T-cell (primary cell): Measurements from ENCODE around the gene ZNF687. TPM values are rescaled to one million over a fixed set of nuclear protein-coding genes. Genes with fewer than 3 reads are reported as not detected.

ENCODE experiments used
- ATAC-seq, 4 experiments: fragments of 200-7000 bp in 3 of 4; fragments of 150-1000 bp in 1 of 4; cut with Tn5 transposase; replicated peaks in 1 of 4; 1 replicate in 3 of 4; 2 replicates in 1 of 4; pipeline ENCODE4 v1.10.0; 2021; ENCODE audit warnings: moderate library complexity in 3 of 4, mild to moderate bottlenecking in 2 of 4, moderate number of reproducible peaks in 1 of 4
- CTCF ChIA-PET, 2 donors: fragments of 300-600 bp; sonication (Branson Sonifier 250); formaldehyde crosslinking; loops; one replicate each; lab custom pipeline; 2022; ENCODE audit warnings: antibody characterized with exemption in 2 of 2; lab: Charles Lee
- POLR2A ChIA-PET, 2 donors: fragments of 300-600 bp; sonication (Branson Sonifier 250); formaldehyde crosslinking; loops; one replicate each; lab custom pipeline; 2022; ENCODE audit warnings: antibody characterized with exemption in 2 of 2; lab: Charles Lee
- DNase-seq, 35 experiments: peaks; one replicate each; pipeline versions ENCODE4 v3.0.0 to v3.0.0-alpha.2; 2013 to 2023
- H3K27ac ChIP-seq: one replicate; pipeline ENCODE4 v1.5.1; 2013; ENCODE audit warnings: low read length
- H3K27me3 ChIP-seq, 2 experiments: replicated peaks in 1 of 2; 1 replicate in 1 of 2; 2 replicates in 1 of 2; pipeline versions ENCODE4 v1.6.1 to v1.7.0; 2013; ENCODE audit warnings: low read length in 1 of 2, mixed read lengths in 1 of 2; ENCODE audit not compliant: control insufficient read depth in 2 of 2, insufficient read depth in 2 of 2; ENCODE audit errors: extremely low read depth in 1 of 2
- H3K36me3 ChIP-seq, 2 donors: 1 replicate in 1 of 2; 2 replicates in 1 of 2; pipeline versions ENCODE4 v1.6.1 to v1.7.0; 2013; ENCODE audit warnings: low read length in 1 of 2; ENCODE audit not compliant: control insufficient read depth in 2 of 2, insufficient read depth in 1 of 2; ENCODE audit errors: extremely low read depth in 1 of 2
- H3K4me1 ChIP-seq, 2 experiments: 1 replicate in 1 of 2; 2 replicates in 1 of 2; pipeline versions ENCODE4 v1.6.1 to v1.7.0; 2013; ENCODE audit warnings: low read length in 2 of 2, mixed read lengths in 1 of 2; ENCODE audit not compliant: insufficient read depth in 2 of 2, control insufficient read depth in 1 of 2; ENCODE audit errors: extremely low read depth in 1 of 2
- H3K4me3 ChIP-seq, 2 donors: 1 replicate in 1 of 2; 2 replicates in 1 of 2; pipeline versions ENCODE4 v1.5.1 to v1.7.0; 2013; ENCODE audit warnings: mild to moderate bottlenecking in 2 of 2, low read length in 1 of 2, moderate library complexity in 1 of 2; ENCODE audit not compliant: control insufficient read depth in 1 of 2; ENCODE audit errors: extremely low read depth in 1 of 2
- H3K9me3 ChIP-seq: 2 replicates; pipeline ENCODE4 v1.7.0; 2013
- H3K27ac Mint-ChIP-seq, 2 donors: one replicate each; pipeline ENCODE4 v1.8.0; 2020 to 2021; ENCODE audit warnings: mild to moderate bottlenecking in 2 of 2, mixed read lengths in 2 of 2
- H3K27me3 Mint-ChIP-seq, 2 donors: one replicate each; pipeline ENCODE4 v1.8.0; 2021 to 2022; ENCODE audit warnings: mixed read lengths in 2 of 2
- H3K36me3 Mint-ChIP-seq: one replicate; pipeline ENCODE4 v1.8.0; 2021; ENCODE audit warnings: mixed read lengths
- H3K4me1 Mint-ChIP-seq, 3 donors: one replicate each; pipeline ENCODE4 v1.8.0; 2020 to 2022; ENCODE audit warnings: mixed read lengths in 3 of 3, mild to moderate bottlenecking in 1 of 3
- H3K4me3 Mint-ChIP-seq, 3 donors: one replicate each; pipeline ENCODE4 v1.8.0; 2020 to 2022; ENCODE audit warnings: mild to moderate bottlenecking in 3 of 3, mixed read lengths in 3 of 3, moderate library complexity in 3 of 3
- H3K9me3 Mint-ChIP-seq, 3 donors: one replicate each; pipeline ENCODE4 v1.8.0; 2020 to 2022; ENCODE audit warnings: mixed read lengths in 3 of 3
- WGBS: methylation state at CpG from one replicate; pipeline ENCODE4 v1.1.5; 2013; ENCODE audit warnings: missing lambda C conversion rate; ENCODE audit not compliant: insufficient coverage; 5-methylcytosine and 5-hydroxymethylcytosine counted together
- total RNA-seq, 35 experiments: library from RNA in 6 of 35; stranded (reverse) in 6 of 35; fragments of 120-200 nt in 1 of 35; gene quantifications; one replicate each; pipeline versions ENCODE4 v1.2.1 to v1.2.4 and lab custom pipeline; 2013 to 2026

The ZNF687 gene
- total RNA-seq, 5 donors from 2014 or later (not counting 1 experiment from before 2014, with no cell fraction given), result 27.7 to 44.2 (median 40.5) TPM

- Mint-ChIP-seq H3K36me3 (peaks cover 55% of the 10 kb centered on the region), H3K4me1 (peaks cover 30 to 45% (median 42%) of the 10 kb centered on the region in 3 donors), H3K27me3 (no peaks in the 10 kb centered on the region), H3K9me3 (no peaks in the 10 kb centered on the region), H3K27ac (peak overlapping the region in 1 of 2 donors; percentile 74), H3K4me3 (no peak overlapping the region)
- DNase-seq, result no peak
- H3K9me3 ChIP-seq, result no peaks in the 10 kb centered on the region
- no peaks in the 10 kb centered on the region for H3K27me3 ChIP-seq
- ChIA-PET POLR2A (no interaction called here), CTCF (interaction anchor here (0.5 to 2.1 kb wide), 4 partner anchors 8 to 1056 kb away, joined by 3 to 10 read pairs (median 6); no protein-coding TSS in a partner anchor)
- no peak for ATAC-seq
- H3K27ac ChIP-seq, result no peak overlapping the region
- H3K4me1 ChIP-seq, result peaks cover 0 to 18% of the 10 kb centered on the region in 2 experiments
- WGBS, result 93% methylated on average over 3 of the region's 7 CpGs
- H3K36me3 ChIP-seq, result peaks cover 17 to 95% of the 10 kb centered on the region in 2 donors
- H3K4me3 ChIP-seq, result no peak overlapping the region
Observed at GRCh38 chr1:151309811-151310323, 27.8 kb downstream of the ZNF687 start.

- Mint-ChIP-seq H3K4me1 (peaks cover 36 to 49% (median 45%) of the 10 kb centered on the region in 3 donors), H3K9me3 (no peaks in the 10 kb centered on the region), H3K36me3 (peaks cover 53% of the 10 kb centered on the region), H3K27me3 (no peaks in the 10 kb centered on the region), H3K27ac (peak overlapping the region; percentile 85 to 87), H3K4me3 (no peak overlapping the region)
- POLR2A ChIA-PET, result interaction anchor here (0.6 to 0.9 kb wide), 4 partner anchors 21 to 229 kb away, joined by 3 to 4 read pairs (median 4); no protein-coding TSS in a partner anchor
- H3K36me3 ChIP-seq, result peaks cover 12 to 93% of the 10 kb centered on the region in 2 donors
- H3K27ac ChIP-seq, result no peak overlapping the region
- H3K27me3 ChIP-seq, result no peaks in the 10 kb centered on the region
- CTCF ChIA-PET, result interaction anchor here in 1 of 2 donors (0.8 to 1.9 kb wide), 5 partner anchors 14 to 211 kb away, joined by 3 to 9 read pairs (median 3); no protein-coding TSS in a partner anchor
- H3K4me1 ChIP-seq, result peaks cover 0 to 18% of the 10 kb centered on the region in 2 experiments
- H3K9me3 ChIP-seq, result no peaks in the 10 kb centered on the region
- ATAC-seq (no peak), DNase-seq (no peak)
- no peak overlapping the region for H3K4me3 ChIP-seq
- WGBS, result 80% methylated on average over 3 of the region's 4 CpGs
Observed at GRCh38 chr1:151311011-151311410, 28.9 kb downstream of the ZNF687 start.

DNA sequence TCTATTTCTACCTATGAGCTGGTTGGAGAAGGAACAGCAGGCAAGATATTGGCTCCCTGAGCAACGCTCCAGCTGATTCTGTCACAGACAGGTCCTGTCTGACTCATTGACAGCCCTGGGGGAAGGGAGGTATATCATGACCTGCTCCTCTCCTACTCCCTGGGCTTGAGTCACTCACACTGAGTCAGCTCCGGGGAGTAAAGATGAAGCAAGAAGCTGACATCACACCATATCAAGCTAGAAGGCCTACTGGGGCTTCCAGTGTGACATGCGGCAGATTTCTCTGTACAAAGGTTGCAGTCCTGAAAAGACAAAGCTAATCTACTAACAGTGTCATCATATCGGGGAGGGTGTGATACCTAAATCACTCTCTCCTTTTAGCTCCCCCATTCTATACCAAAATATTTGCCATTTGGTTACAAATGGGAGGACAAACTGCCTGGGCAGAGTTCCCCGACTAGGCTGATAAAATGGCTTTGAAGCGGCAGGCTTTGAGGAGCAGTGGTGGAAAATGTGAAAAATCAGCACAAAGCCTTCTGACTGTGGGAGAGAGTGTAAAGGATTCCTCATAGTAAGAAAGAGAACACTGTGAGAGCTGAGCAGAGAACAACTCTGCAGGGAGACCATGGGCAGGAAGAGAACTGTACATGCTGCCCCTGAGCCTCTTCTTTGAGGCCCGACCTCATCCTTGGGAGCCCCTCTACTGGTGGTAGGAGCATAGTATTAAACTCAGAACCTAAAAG lies 29.7 kb downstream of the ZNF687 start:
- Histone ChIP-seq H3K9me3 (no peaks in the 10 kb centered on the region), H3K4me3 (no peak overlapping the region), H3K36me3 (peaks cover 10 to 93% of the 10 kb centered on the region in 2 donors), H3K27me3 (no peaks in the 10 kb centered on the region), H3K27ac (peak overlapping the region; percentile 0), H3K4me1 (peaks cover 0 to 18% of the 10 kb centered on the region in 2 experiments)
- Mint-ChIP-seq H3K27ac (peak overlapping the region; percentile 85 to 87), H3K4me1 (peaks cover 36 to 51% (median 49%) of the 10 kb centered on the region in 3 donors), H3K4me3 (peak overlapping the region in 1 of 3 donors; percentile 3), H3K27me3 (no peaks in the 10 kb centered on the region), H3K36me3 (peaks cover 53% of the 10 kb centered on the region), H3K9me3 (no peaks in the 10 kb centered on the region)
- 54% methylated on average over 5 of the region's 7 CpGs for WGBS
- peak in 16 of 35 experiments; percentile 7 to 61 (median 21) for DNase-seq
- ChIA-PET CTCF (interaction anchor here (0.5 to 1.9 kb wide), 7 partner anchors 11 to 1048 kb away, joined by 3 to 9 read pairs (median 4); no protein-coding TSS in a partner anchor), POLR2A (interaction anchor here in 1 of 2 donors (0.7 to 0.9 kb wide), 2 partner anchors 28 to 228 kb away, joined by 3 to 4 read pairs; no protein-coding TSS in a partner anchor)
- peak; percentile 59 to 99 (median 96) for ATAC-seq

DNA sequence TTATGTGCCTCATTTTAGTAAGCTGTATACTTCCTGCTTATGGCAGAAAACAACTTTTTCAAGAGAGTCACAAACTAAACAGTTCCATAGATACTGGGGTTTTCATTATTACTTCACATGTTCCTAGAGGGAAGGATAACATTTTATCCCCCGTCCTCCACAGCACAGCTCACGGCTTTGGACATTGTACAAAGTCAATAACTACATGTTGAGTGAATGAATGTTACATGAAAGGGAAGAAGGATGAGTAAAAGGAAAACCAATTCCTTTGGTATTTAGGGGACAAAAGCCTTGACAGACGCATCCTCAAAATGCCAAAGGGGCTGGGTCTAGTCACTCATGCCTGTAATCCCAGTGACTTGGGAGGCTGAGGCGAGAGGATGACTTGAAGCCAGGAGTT lies 30.3 kb downstream of the ZNF687 start:
- Mint-ChIP-seq H3K36me3 (peaks cover 48% of the 10 kb centered on the region), H3K4me3 (no peak overlapping the region), H3K4me1 (peaks cover 37 to 51% (median 49%) of the 10 kb centered on the region in 3 donors), H3K9me3 (no peaks in the 10 kb centered on the region), H3K27ac (peak overlapping the region; percentile 85 to 87), H3K27me3 (no peaks in the 10 kb centered on the region)
- peaks cover 0 to 18% of the 10 kb centered on the region in 2 experiments for H3K4me1 ChIP-seq
- ChIA-PET CTCF (interaction anchor here (0.5 to 1.9 kb wide), 4 partner anchors 12 to 1048 kb away, joined by 3 to 9 read pairs (median 6); no protein-coding TSS in a partner anchor), POLR2A (interaction anchor here in 1 of 2 donors (0.5 kb wide), 1 partner anchor 87 kb away, joined by 4 read pairs; the partner anchor contains the start of gene PSMB4)
- H3K4me3 ChIP-seq, result no peak overlapping the region
- 83% methylated on average over 2 of the region's 4 CpGs for WGBS
- H3K27me3 ChIP-seq, result no peaks in the 10 kb centered on the region
- H3K9me3 ChIP-seq, result no peaks in the 10 kb centered on the region
- H3K36me3 ChIP-seq, result peaks cover 6 to 92% of the 10 kb centered on the region in 2 donors
- DNase-seq, result no peak
- H3K27ac ChIP-seq, result peak overlapping the region; percentile 0
- no peak for ATAC-seq

DNA sequence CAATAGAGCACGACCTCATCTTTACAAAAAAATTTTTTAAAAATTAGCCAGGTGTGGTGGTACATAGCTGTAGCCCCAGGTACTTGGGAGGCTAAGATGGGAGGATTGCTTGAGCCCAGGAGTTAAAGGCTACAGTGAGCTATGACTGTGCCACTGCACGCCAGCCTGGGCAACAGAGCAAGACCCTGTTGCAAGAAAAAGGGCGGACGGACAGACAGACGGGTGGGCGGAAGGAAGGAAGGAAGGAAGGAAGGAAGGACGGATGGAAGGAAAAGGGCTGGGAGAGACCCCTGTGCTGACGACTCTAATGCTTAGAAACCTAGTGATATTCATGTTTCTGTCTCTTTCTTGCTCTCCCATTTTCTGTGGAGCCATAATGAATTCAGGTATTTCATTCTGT lies 30.7 kb downstream of the ZNF687 start:
- POLR2A ChIA-PET, result interaction anchor here in 1 of 2 donors (0.5 kb wide), 1 partner anchor 86 kb away, joined by 4 read pairs; the partner anchor contains the start of gene PSMB4
- no peak overlapping the region for H3K4me3 ChIP-seq
- CTCF ChIA-PET, result interaction anchor here in 1 of 2 donors (0.9 to 1.9 kb wide), 2 partner anchors 12 to 28 kb away, joined by 3 to 9 read pairs; no protein-coding TSS in a partner anchor
- no peaks in the 10 kb centered on the region for H3K27me3 ChIP-seq
- Mint-ChIP-seq H3K4me1 (peaks cover 41 to 54% (median 52%) of the 10 kb centered on the region in 3 donors), H3K4me3 (no peak overlapping the region), H3K36me3 (peaks cover 45% of the 10 kb centered on the region), H3K27me3 (no peaks in the 10 kb centered on the region), H3K9me3 (no peaks in the 10 kb centered on the region), H3K27ac (peak overlapping the region; percentile 85 to 87)
- H3K36me3 ChIP-seq, result peaks cover 6 to 90% of the 10 kb centered on the region in 2 donors
- peaks cover 0 to 18% of the 10 kb centered on the region in 2 experiments for H3K4me1 ChIP-seq
- H3K9me3 ChIP-seq, result no peaks in the 10 kb centered on the region
- DNase-seq (no peak), ATAC-seq (no peak)
- no peak overlapping the region for H3K27ac ChIP-seq
- WGBS, result 92% methylated on average over 6 of the region's 8 CpGs

GRCh38 chr1:151313501-151313900 lies 31.4 kb downstream of the ZNF687 start:
- Mint-ChIP-seq H3K27me3 (no peaks in the 10 kb centered on the region), H3K36me3 (peaks cover 39% of the 10 kb centered on the region), H3K4me1 (peaks cover 42 to 54% (median 52%) of the 10 kb centered on the region in 3 donors), H3K27ac (peak overlapping the region in 1 of 2 donors; percentile 87), H3K4me3 (no peak overlapping the region), H3K9me3 (no peaks in the 10 kb centered on the region)
- peaks cover 0 to 18% of the 10 kb centered on the region in 2 experiments for H3K4me1 ChIP-seq
- DNase-seq, result no peak
- POLR2A ChIA-PET, result no interaction called here
- ATAC-seq, result no peak
- H3K4me3 ChIP-seq, result no peak overlapping the region
- no peaks in the 10 kb centered on the region for H3K9me3 ChIP-seq
- CTCF ChIA-PET, result no interaction called here
- H3K36me3 ChIP-seq, result peaks cover 6 to 85% of the 10 kb centered on the region in 2 donors
- H3K27me3 ChIP-seq, result no peaks in the 10 kb centered on the region
- 83% methylated on average over 1 of the region's 2 CpGs for WGBS
- no peak overlapping the region for H3K27ac ChIP-seq
